ENCODE data around the gene SOD3.

SOD3 gene

GRCh38 chr4:24768604-24769003 is 26.8 kb upstream of the SOD3 start:
- TF ChIP-seq FOXP2 (optimal IDR thresholded peaks at IDR 0.05; ENCODE audit: borderline replicate concordance, extremely low read depth, extremely low read length, insufficient read depth) (no peak), SIN3A (IDR thresholded peaks at IDR 0.05; ENCODE audit: borderline replicate concordance, insufficient read depth, low read length) (no peak), POLR2AphosphoS5 (IDR thresholded peaks at IDR 0.05; ENCODE audit: low read depth, low read length) (no peak), TAF1 (IDR thresholded peaks at IDR 0.05; ENCODE audit: borderline replicate concordance, insufficient read depth, low read length) (no peak)
- TF ChIP-seq, protein P1, sequence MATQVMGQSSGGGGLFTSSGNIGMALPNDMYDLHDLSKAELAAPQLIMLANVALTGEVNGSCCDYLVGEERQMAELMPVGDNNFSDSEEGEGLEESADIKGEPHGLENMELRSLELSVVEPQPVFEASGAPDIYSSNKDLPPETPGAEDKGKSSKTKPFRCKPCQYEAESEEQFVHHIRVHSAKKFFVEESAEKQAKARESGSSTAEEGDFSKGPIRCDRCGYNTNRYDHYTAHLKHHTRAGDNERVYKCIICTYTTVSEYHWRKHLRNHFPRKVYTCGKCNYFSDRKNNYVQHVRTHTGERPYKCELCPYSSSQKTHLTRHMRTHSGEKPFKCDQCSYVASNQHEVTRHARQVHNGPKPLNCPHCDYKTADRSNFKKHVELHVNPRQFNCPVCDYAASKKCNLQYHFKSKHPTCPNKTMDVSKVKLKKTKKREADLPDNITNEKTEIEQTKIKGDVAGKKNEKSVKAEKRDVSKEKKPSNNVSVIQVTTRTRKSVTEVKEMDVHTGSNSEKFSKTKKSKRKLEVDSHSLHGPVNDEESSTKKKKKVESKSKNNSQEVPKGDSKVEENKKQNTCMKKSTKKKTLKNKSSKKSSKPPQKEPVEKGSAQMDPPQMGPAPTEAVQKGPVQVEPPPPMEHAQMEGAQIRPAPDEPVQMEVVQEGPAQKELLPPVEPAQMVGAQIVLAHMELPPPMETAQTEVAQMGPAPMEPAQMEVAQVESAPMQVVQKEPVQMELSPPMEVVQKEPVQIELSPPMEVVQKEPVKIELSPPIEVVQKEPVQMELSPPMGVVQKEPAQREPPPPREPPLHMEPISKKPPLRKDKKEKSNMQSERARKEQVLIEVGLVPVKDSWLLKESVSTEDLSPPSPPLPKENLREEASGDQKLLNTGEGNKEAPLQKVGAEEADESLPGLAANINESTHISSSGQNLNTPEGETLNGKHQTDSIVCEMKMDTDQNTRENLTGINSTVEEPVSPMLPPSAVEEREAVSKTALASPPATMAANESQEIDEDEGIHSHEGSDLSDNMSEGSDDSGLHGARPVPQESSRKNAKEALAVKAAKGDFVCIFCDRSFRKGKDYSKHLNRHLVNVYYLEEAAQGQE (IDR thresholded peaks at IDR 0.05; ENCODE audit: insufficient read depth in 1 of 2, low read depth in 2 of 2, low read length in 2 of 2), result no peak

DNA sequence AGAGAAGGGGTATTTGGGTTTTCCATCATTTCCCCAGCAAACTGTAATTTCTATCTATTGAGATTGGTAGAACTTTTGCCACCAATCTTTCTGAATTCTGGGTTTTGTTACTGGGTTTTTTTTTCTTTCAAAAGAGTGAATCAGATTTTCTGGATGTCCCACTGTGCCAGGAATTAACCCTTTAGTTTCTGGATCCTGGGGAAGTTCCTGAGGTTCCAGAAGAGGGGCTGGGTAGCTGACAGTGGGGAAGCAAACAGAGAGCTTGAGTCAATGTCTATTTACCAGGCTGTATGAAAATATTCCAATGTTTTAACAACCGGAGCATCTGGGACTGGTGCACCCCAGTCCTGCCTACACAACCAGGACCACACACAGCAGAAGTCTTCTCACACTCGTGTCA is 25.8 kb upstream of the SOD3 start:
- TF ChIP-seq, protein P1 (IDR thresholded peaks at IDR 0.05; ENCODE audit: insufficient read depth in 1 of 2, low read depth in 2 of 2, low read length in 2 of 2), result no peak
- TF ChIP-seq FOXP2 (optimal IDR thresholded peaks at IDR 0.05; ENCODE audit: borderline replicate concordance, extremely low read depth, extremely low read length, insufficient read depth) (no peak), SIN3A (IDR thresholded peaks at IDR 0.05; ENCODE audit: borderline replicate concordance, insufficient read depth, low read length) (no peak), TAF1 (IDR thresholded peaks at IDR 0.05; ENCODE audit: borderline replicate concordance, insufficient read depth, low read length) (no peak), POLR2AphosphoS5 (IDR thresholded peaks at IDR 0.05; ENCODE audit: low read depth, low read length) (no peak)

DNA sequence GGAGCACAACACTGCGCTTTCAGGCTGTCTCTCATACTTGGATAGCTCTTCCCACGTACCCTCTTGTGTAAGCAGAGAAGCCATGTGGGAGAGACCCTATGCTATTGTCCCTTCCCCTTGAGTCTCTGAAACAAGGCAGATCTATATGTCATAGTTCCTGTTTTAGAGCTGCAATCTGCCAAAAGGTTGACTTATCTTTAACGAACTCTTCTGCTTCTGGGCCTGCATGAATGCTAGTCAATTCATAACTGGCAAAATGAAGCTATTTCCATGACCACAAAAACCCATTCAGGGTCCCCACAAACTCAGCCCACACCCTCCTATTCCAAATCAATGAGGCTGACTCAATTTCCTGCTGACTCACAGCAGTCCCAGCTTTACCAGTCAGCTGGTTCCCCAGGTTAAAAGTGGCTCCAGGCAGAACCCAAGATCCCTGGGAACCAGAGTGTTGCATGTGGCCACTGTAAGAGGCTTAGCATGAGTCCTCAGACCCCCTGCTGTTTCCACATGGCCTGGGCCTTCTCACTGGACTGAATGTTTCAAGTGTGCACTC is 25.3 kb upstream of the SOD3 start:
- TF ChIP-seq, protein P1 (IDR thresholded peaks at IDR 0.05; ENCODE audit: insufficient read depth in 1 of 2, low read depth in 2 of 2, low read length in 2 of 2), result no peak
- TF ChIP-seq POLR2AphosphoS5 (IDR thresholded peaks at IDR 0.05; ENCODE audit: low read depth, low read length) (no peak), FOXP2 (optimal IDR thresholded peaks at IDR 0.05; ENCODE audit: borderline replicate concordance, extremely low read depth, extremely low read length, insufficient read depth) (no peak), SIN3A (IDR thresholded peaks at IDR 0.05; ENCODE audit: borderline replicate concordance, insufficient read depth, low read length) (no peak), TAF1 (IDR thresholded peaks at IDR 0.05; ENCODE audit: borderline replicate concordance, insufficient read depth, low read length) (no peak)

- no peak for TF ChIP-seq FOXP2 (optimal IDR thresholded peaks at IDR 0.05; ENCODE audit: borderline replicate concordance, extremely low read depth, extremely low read length, insufficient read depth)
- TF ChIP-seq, protein P1 (IDR thresholded peaks at IDR 0.05; ENCODE audit: insufficient read depth in 1 of 2, low read depth in 2 of 2, low read length in 2 of 2), result no peak
- no peak for TF ChIP-seq POLR2AphosphoS5 (IDR thresholded peaks at IDR 0.05; ENCODE audit: low read depth, low read length)
- no peak for TF ChIP-seq TAF1 (IDR thresholded peaks at IDR 0.05; ENCODE audit: borderline replicate concordance, insufficient read depth, low read length)
These were observed 24.7 kb upstream of the SOD3 start for GRCh38 chr4:24770667-24771066.

DNA sequence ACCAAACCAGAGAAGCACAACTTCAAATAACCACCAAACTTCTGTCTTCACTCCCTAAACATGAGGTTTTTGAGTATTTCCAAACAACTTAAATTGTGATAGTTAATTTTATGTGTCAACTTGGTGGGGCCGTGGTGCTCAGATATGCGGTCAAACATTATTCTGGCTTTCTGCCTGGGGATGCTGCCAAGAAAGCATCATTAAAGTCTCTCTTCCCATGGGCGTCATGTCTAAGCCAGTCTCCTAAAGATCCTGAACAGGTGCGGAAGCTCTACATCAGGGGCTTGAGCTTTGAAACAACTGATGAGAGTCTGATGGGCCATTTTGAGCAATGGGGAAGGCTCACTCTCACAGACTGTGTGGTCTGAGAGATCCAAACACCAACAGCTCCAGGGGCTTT is 24.1 kb upstream of the SOD3 start:
- no peak for TF ChIP-seq FOXP2 (optimal IDR thresholded peaks at IDR 0.05; ENCODE audit: borderline replicate concordance, extremely low read depth, extremely low read length, insufficient read depth)
- no peak for TF ChIP-seq TAF1 (IDR thresholded peaks at IDR 0.05; ENCODE audit: borderline replicate concordance, insufficient read depth, low read length)
- TF ChIP-seq SIN3A (IDR thresholded peaks at IDR 0.05; ENCODE audit: borderline replicate concordance, insufficient read depth, low read length), result no peak
- TF ChIP-seq, protein P1 (IDR thresholded peaks at IDR 0.05; ENCODE audit: insufficient read depth in 1 of 2, low read depth in 2 of 2, low read length in 2 of 2), result no peak
- TF ChIP-seq POLR2AphosphoS5 (IDR thresholded peaks at IDR 0.05; ENCODE audit: low read depth, low read length), result no peak

All from PFSK-1 (cell line).